ENCODE data around the gene KITLG. TPM values are rescaled to one million over a fixed set of nuclear protein-coding genes. Genes with fewer than 3 reads are reported as not detected.
"Not testable (repeated sequence)": the region's sequence is repeated elsewhere in the genome, so short reads cannot be mapped to it uniquely, and the experiment has no call there.

The KITLG gene
- total RNA-seq, 1 donor from 2014 or later = not detected

- H3K4me1 Mint-ChIP-seq = no peaks in the 10 kb centered on the region
- ChIA-PET POLR2A (no interaction called here), CTCF (no interaction called here)
- no peak for DNase-seq
- no peak for TF ChIP-seq CTCF (IDR thresholded peaks at IDR 0.05)
- H3K27me3 Mint-ChIP-seq = no peaks in the 10 kb centered on the region
- no peak overlapping the region for H3K27ac Mint-ChIP-seq
- intact Hi-C loops (cut with micrococcal nuclease) = no loop called here
- no peaks in the 10 kb centered on the region for H3K36me3 Mint-ChIP-seq (ENCODE audit: low read depth)
- H3K9me3 Mint-ChIP-seq = no peaks in the 10 kb centered on the region
- no peak overlapping the region for H3K4me3 Mint-ChIP-seq
- ATAC-seq (ENCODE audit: low read depth) = no peak
These were observed 108.0 kb downstream of the KITLG start for GRCh38 chr12:88472248-88472647.

- H3K36me3 Mint-ChIP-seq (ENCODE audit: low read depth) = no peaks in the 10 kb centered on the region
- POLR2A ChIA-PET = no interaction called here
- no peaks in the 10 kb centered on the region for H3K4me1 Mint-ChIP-seq
- no peaks in the 10 kb centered on the region for H3K9me3 Mint-ChIP-seq
- ATAC-seq (ENCODE audit: low read depth) (no peak), DNase-seq (no peak)
- CTCF ChIA-PET = no interaction called here
- intact Hi-C loops (cut with micrococcal nuclease) = no loop called here
- no peaks in the 10 kb centered on the region for H3K27me3 Mint-ChIP-seq
- no peak overlapping the region for H3K4me3 Mint-ChIP-seq
- TF ChIP-seq CTCF (IDR thresholded peaks at IDR 0.05) = no peak
- H3K27ac Mint-ChIP-seq = no peak overlapping the region
These were observed 108.8 kb downstream of the KITLG start for GRCh38 chr12:88471331-88472045.

- ChIA-PET POLR2A (no interaction called here), CTCF (no interaction called here)
- no peak for TF ChIP-seq CTCF (IDR thresholded peaks at IDR 0.05)
- DNase-seq (no peak), ATAC-seq (ENCODE audit: low read depth) (no peak)
- Mint-ChIP-seq H3K4me1 (no peaks in the 10 kb centered on the region), H3K27me3 (no peaks in the 10 kb centered on the region), H3K9me3 (no peaks in the 10 kb centered on the region), H3K36me3 (ENCODE audit: low read depth) (no peaks in the 10 kb centered on the region), H3K27ac (no peak overlapping the region), H3K4me3 (no peak overlapping the region)
- intact Hi-C loops (cut with micrococcal nuclease) = no loop called here
These were observed 111.1 kb downstream of the KITLG start for GRCh38 chr12:88469154-88469553.

- CTCF ChIA-PET = no interaction called here
- POLR2A ChIA-PET = no interaction called here
- TF ChIP-seq CTCF (IDR thresholded peaks at IDR 0.05) = no peak
These were observed 111.7 kb downstream of the KITLG start for GRCh38 chr12:88468581-88468980.

GRCh38 chr12:88466708-88467107 lies 113.6 kb downstream of the KITLG start:
- H3K9me3 Mint-ChIP-seq; H3K27me3 Mint-ChIP-seq; H3K36me3 Mint-ChIP-seq (ENCODE audit: low read depth): not testable (repeated sequence)

More at GRCh38 chr12:88468581-88468980, 111.7 kb downstream of the KITLG start:
- ATAC-seq (ENCODE audit: low read depth) = no peak
- no peaks in the 10 kb centered on the region for H3K27me3 Mint-ChIP-seq
- H3K36me3 Mint-ChIP-seq (ENCODE audit: low read depth) = no peaks in the 10 kb centered on the region
- intact Hi-C loops (cut with micrococcal nuclease) = no loop called here
- no peak overlapping the region for H3K27ac Mint-ChIP-seq
- DNase-seq = no peak
- H3K4me1 Mint-ChIP-seq = no peaks in the 10 kb centered on the region
- H3K4me3 Mint-ChIP-seq = no peak overlapping the region
- no peaks in the 10 kb centered on the region for H3K9me3 Mint-ChIP-seq

GRCh38 chr12:88458327-88458726 lies 121.9 kb downstream of the KITLG start:
- Mint-ChIP-seq H3K27ac (no peak overlapping the region), H3K9me3 (no peaks in the 10 kb centered on the region), H3K27me3 (no peaks in the 10 kb centered on the region), H3K36me3 (ENCODE audit: low read depth) (no peaks in the 10 kb centered on the region), H3K4me1 (no peaks in the 10 kb centered on the region), H3K4me3 (no peak overlapping the region)
- ChIA-PET POLR2A (no interaction called here), CTCF (no interaction called here)
- intact Hi-C loops (cut with micrococcal nuclease) = no loop called here
- no peak for TF ChIP-seq CTCF (IDR thresholded peaks at IDR 0.05)
- ATAC-seq (ENCODE audit: low read depth) (no peak), DNase-seq (no peak)

More at GRCh38 chr12:88466708-88467107, 113.6 kb downstream of the KITLG start:
- ATAC-seq (ENCODE audit: low read depth); CTCF ChIA-PET; POLR2A ChIA-PET; H3K4me3 Mint-ChIP-seq; H3K4me1 Mint-ChIP-seq; DNase-seq; H3K27ac Mint-ChIP-seq; intact Hi-C loops (cut with micrococcal nuclease): not testable (repeated sequence)
